Endometrium (tissue), 2 donors: ENCODE results near the gene ATP13A3.
"Not testable (repeated sequence)": the region's sequence is repeated elsewhere in the genome, so short reads cannot be mapped to it uniquely, and the experiment has no call there.

Experiments
- FAIRE-seq: peaks from 2 replicates; lab custom pipeline; 2012; peaks lifted over from hg19 to GRCh38; lab: Jason Lieb, UNC
- donor health status: control.
- donor health status: control.

The ATP13A3 gene

GRCh38 chr3:194499516-194499915, 12.7 kb upstream of the ATP13A3 start:
- FAIRE-seq: not testable (repeated sequence)

DNA sequence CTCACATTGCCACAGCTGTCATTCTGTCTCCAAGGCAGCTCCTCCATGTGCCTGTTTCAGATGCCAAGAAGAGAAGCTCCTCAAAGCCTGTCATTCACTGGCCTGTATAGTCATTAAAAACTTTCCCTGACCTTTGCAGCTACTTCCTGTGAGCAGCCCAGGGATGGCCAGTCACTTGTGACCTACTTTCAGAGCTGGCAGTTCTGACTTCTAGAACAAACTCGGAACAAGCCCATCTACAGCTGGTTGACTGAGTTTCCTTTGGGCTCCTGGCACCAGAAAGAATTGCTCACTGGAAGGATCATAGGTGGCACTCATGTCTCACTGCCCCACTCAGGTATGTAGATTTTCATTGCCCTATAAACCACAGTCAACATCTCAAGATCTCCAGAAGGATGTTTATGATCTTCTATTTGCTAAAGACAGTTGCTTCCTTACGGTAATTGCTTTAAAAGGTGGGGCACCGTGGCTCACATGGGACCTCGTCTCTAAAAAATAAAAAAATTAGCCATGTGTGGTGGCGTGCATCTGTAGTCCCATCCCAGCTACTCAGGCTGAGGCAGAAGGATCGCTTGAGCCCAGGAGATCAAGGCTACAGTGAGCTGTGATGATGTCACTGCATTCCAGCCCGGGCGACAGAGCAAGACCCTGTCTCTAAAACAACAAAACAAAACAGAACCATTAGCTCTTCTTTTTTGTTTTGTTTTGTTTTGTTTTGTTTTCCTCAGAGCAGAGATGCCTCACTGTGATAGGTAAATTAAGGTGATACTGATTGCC, 11.2 kb upstream of the ATP13A3 start:
- FAIRE-seq: no peak

DNA sequence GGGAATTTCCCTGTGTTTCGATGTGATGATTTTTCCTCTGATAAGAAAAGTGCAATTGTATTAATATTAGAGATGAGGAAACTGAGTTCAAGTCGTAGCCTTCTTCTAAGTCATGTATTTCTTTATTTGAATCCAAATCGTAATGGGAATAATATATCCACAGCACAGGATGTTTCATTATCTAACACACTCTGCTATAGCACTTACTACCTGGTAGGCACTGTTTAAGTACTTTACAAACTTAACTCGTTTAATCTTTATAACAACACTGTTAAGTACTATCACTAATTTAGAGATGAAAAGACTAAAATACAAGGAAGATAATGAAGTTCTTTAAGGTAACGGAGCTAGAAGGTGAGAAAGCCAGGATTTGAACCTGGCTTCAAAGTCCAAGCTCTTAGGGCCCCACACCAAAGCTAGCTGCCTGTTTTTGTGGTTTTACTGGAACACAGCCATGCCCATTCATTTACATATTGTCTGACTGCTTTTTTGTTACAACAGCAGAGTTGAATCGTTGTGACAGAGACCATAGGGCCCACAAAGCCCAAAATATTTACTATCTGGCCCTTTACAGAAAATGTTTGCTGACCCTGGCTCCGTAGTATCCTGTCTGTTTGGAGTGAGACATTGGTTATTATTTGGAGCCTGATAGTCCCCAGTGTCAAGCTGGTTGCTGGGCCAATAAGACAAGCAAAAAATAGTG, 9.6 kb upstream of the ATP13A3 start:
- no peak for FAIRE-seq

- no peak for FAIRE-seq
Measured at GRCh38 chr3:194494951-194495374, 8.2 kb upstream of the ATP13A3 start.

DNA sequence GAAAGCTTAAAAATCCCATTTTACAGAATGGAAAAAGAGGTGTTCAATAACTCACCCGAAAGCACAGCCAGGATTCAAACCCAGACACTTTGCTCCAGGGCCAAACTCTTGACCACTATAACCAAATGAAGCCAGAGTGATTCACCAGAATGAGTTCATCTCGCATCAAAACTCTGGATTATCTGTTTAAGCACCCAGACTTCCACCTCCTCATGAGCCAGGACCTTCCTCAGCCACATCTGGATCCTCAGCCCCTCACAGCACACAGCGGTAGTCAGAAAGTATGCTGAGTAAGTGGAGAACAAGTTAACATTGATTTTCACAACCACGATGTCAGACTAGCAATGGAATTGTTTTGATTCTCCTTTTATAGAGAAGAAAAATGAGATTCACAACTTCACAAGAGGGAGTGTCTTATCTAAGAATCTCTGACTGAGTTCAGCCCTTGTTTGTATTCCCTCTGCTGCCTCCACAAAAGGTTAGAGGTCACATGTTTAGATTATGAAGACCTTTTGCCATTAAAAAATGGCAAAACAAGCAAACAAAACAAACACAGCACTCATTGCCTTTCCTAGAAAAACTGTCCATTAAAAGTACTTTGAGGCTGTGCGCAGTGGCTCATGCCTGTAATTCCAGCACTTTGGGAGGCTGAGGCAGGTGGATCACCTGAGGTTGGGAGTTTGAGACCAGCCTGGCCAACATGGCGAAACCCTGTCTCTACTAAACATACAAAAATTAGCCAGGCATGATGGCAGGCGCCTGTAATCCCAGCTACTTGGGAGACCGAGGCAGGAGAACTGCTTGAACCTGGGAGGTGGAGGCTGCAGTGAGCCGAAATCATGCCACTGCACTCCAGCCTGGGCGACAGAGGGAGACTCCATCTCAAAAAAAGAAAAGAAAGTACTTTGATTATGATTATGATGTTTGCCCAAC, 7.5 kb upstream of the ATP13A3 start:
- FAIRE-seq: peak; percentile 87

- no peak for FAIRE-seq
Measured at GRCh38 chr3:194492001-194492400, 5.2 kb upstream of the ATP13A3 start.

DNA sequence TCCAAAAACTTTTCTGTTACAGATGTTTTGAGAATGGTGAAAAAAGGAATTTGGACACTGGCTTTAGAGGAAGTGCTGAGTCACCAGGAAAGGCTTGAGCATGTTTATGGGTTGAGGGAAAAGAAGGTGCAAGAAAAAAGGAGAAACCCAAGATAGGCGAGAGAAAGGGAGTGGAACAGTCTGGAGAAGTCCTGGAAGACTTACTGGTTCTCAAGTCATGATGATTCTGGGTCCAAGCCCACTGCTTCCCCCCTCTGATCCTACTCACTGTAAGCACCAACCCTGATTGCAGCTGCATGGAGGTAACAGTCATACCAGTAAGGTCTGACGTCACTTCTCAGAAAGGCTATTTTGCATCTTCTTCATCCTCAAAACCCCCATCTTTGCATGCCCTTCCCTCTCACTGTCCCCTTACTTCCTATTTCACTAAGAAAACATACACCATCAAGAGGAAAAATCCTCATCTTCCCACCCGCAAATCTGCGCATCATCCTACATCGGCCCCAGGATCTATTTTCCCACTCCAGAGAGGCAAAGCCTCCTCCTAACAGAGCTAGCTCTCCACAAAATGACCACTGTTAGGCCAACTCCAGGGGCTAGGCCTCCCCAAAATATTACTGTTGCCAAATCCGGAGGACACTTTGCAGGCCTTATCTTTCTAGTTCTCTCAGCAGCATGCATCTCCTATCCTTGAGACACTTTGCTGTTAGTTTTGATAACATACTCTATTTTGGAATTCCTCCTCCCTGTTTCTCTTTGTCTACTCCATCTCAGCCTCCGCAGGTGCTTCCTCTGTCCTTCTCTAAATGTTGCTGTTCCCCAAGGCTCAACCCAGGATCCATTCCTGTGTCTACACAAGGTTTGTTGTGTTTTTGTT, 3.2 kb upstream of the ATP13A3 start:
- FAIRE-seq: no peak

DNA sequence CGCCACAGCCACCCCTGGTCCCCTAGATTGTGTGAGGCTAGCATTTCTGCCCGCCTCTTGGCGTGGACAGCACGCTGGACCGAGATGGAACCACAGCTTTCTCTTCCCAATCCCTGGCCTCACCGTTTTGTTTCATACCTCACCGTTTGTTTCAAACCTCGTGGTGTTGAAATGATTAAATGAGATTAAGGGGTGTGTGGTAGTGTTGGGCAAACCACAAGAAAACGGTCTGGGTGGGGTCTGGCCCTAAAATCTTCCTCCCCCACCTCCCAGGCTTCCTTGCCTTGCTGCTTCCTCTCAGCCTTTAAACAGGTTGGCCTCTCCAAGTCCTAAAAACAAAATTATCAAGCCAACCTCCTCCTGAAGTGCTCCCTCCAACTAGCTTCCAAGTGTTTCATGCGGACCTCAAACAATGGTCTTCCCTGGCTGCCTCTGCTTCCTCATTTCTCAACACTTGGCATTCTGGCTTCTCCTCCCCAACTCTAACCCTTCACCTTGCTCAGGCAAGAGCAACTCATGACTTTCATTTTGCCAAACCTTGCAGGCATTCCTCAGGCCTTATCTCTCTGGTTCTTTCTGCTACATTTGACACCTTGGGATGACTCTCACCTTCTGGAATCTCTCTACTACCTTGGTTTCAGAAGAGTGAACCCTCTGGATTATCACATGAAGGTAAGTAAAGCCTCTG, 1.4 kb upstream of the ATP13A3 start:
- no peak for FAIRE-seq

GRCh38 chr3:194487289-194488054, 670 bp upstream of the ATP13A3 start:
- no peak for FAIRE-seq

DNA sequence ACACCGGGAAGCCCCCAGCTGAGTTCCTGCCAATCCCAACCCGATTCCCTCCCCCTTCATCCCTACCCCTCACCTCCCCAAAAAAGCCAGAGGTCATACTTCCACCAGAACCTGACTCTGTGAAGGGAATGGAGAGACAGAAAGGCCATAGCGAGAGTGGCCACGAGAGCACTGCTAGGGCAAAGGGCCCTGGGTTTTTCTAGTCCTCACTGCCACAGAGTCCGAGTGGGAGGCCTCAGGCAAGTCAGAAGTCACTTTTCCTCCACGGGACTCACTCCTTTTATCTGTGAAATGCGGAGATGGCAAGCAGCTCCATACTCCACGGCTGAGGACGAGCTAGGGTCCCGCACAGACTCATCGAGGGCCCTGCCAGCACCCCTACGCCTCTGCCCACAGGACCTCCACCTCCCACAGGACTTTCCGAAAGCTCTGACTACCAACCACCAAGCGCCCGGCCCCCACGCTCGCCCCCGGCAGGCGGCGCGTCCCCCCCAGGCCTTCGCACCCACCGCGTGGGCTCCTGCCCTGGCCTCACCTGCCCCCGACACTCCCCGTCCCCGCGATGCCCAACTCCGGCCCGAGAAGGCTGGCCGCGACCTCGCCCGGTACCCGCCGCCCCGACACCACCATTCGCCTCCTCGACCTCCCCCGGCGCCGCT, 792 bp downstream of the ATP13A3 start:
- FAIRE-seq: no peak

DNA sequence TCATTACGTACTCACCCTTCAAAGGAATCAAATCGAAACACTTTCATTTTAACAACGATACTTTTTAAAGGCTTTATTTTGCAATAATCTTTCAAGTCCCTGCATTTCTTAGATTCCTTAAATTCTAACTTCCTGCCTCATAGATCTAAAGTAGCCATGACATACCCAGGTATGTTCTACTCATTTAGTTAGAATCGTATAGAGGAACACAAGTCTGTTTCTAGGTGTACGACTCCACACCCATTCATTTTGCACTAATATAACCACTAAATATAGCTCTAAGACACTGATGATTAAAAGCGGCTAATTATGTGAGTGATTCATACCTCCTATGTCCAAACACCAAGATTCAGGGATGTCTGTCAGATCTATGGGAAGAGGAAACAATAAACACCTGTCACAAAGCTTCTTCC, 1.3 kb downstream of the ATP13A3 start:
- FAIRE-seq: no peak

GRCh38 chr3:194484614-194485013, 2.2 kb downstream of the ATP13A3 start:
- no peak for FAIRE-seq

GRCh38 chr3:194483850-194484249, 3.0 kb downstream of the ATP13A3 start:
- FAIRE-seq: no peak

DNA sequence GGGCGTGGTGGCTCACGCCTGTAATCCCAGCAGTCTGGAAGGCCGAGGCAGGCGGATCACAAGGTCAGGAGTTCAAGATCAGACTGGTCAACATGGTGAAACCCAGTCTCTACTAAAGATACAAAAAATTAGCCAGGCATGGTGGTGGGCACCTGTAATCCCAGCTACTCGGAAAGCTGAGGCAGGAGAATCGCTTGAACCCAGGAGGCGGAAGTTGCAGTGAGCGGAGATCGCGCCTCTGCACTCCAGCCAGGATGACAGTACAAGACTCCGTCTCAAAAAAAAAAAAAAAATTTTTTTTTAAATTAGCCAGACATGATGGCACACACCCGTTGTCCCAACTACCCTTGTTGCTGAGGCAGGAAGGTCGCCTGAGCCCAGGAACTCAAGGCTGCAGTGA, 4.0 kb downstream of the ATP13A3 start:
- FAIRE-seq: not testable (repeated sequence)

DNA sequence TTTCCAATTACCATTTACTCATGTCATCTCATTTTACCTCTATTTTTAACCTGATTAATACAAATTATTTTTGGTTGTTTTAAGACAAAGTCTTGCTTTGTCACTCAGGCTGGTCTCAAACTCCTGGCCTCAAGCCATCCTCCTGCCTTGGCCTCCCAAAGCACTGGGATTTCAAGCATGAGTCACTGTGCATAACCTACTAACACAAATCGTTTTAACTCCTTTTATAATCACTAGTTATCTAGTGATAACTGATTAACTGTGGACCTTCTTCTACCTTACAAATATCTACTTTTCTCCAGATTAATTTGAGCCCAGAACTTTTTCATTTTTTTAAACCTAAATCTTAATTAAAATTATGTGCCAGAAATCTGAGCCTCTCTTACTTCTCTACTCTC, 4.6 kb downstream of the ATP13A3 start:
- FAIRE-seq: no peak

DNA sequence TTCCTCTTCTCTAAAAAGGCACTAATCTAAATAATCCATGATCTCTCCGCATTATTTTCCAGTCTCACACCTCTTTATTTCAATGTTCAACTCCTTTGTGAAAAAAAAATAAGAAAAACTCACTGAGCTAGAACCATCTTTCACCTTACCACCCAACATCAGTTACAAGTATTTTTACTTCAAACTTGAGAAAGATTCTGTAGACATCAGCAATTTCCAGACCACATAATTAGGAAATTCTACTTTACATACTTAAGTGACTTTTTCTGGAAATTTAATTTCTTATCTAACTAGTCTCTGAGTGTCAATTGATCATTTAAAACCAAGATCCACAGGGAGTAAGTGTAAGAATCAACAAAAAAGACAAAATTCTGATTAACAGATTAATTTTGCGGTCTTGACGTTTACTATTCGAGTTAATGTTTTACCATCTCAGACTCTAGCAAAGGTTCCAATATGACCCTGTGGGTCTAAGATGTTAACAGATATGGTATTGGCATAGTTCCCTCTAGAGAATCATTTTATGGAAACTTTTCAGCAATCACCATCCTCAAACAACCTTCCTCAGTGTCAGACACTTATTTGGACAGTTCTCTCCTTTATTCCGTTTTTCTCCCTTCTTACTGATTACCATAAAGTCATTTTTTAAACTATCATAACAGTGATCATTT, 5.1 kb downstream of the ATP13A3 start:
- no peak for FAIRE-seq

- no peak for FAIRE-seq
Measured at GRCh38 chr3:194481103-194481502, 5.7 kb downstream of the ATP13A3 start.

GRCh38 chr3:194476784-194477183, 10.0 kb downstream of the ATP13A3 start:
- no peak for FAIRE-seq

DNA sequence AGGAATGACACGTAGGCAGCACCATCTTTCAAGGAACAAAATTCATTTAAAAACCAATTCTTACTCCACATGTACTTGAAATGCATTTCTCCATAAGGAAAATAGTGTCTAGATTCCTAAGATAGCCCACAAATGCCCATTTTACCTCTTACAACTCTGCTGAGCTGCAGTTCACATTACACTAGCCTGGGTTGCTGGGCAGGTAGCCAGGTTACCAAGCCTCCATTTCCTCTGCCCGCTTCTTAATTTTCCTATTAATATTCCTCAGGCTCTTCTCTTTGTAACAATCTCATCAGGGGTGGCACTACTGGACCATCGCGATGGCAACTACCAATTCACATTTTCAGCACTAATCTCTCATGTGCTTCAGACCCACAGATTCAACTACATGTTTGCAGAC, 10.8 kb downstream of the ATP13A3 start:
- no peak for FAIRE-seq
